Suprapubic skin (tissue), 4 donors: ENCODE data around the gene MMP17.

Experiments
- POLR2A ChIP-seq, 2 donors: fragments of 450-650 bp; IDR thresholded peaks; one replicate each; pipeline ENCODE4 v1.6.1; 2017; ENCODE audit warnings: antibody characterized with exemption in 2 of 2, mild to moderate bottlenecking in 2 of 2, moderate library complexity in 2 of 2
- POLR2AphosphoS5 ChIP-seq, 3 donors: sonication (generic); formaldehyde crosslinking; IDR thresholded peaks; one replicate each; pipeline ENCODE4 v1.6.1; 2017; ENCODE audit warnings: antibody characterized with exemption in 3 of 3
- TF ChIP-seq, protein P1 (sequence below), 2 donors: fragments of 200-600 bp in 1 of 2; fragments of 450-650 bp in 1 of 2; sonication (generic) in 1 of 2; IDR thresholded peaks; one replicate each; pipeline ENCODE4 v1.5.1; 2016 to 2019; ENCODE audit warnings: antibody characterized with exemption in 2 of 2, mild to moderate bottlenecking in 1 of 2, moderate library complexity in 1 of 2

- TF ChIP-seq, protein P1, sequence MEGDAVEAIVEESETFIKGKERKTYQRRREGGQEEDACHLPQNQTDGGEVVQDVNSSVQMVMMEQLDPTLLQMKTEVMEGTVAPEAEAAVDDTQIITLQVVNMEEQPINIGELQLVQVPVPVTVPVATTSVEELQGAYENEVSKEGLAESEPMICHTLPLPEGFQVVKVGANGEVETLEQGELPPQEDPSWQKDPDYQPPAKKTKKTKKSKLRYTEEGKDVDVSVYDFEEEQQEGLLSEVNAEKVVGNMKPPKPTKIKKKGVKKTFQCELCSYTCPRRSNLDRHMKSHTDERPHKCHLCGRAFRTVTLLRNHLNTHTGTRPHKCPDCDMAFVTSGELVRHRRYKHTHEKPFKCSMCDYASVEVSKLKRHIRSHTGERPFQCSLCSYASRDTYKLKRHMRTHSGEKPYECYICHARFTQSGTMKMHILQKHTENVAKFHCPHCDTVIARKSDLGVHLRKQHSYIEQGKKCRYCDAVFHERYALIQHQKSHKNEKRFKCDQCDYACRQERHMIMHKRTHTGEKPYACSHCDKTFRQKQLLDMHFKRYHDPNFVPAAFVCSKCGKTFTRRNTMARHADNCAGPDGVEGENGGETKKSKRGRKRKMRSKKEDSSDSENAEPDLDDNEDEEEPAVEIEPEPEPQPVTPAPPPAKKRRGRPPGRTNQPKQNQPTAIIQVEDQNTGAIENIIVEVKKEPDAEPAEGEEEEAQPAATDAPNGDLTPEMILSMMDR (IDR thresholded peaks at IDR 0.05): no peak
- no peak for TF ChIP-seq POLR2AphosphoS5 (IDR thresholded peaks at IDR 0.05)
- TF ChIP-seq POLR2A (IDR thresholded peaks at IDR 0.05): no peak
Measured at GRCh38 chr12:131862994-131863710, 35.0 kb downstream of the MMP17 start.
